ENCODE measurements around the gene ELP1. TPM values are rescaled to one million over a fixed set of nuclear protein-coding genes. Genes with fewer than 3 reads are reported as not detected.

The ELP1 gene
- total and polyA plus RNA-seq, 2 experiments from 2014 or later = 9.1 to 46.3 TPM

DNA sequence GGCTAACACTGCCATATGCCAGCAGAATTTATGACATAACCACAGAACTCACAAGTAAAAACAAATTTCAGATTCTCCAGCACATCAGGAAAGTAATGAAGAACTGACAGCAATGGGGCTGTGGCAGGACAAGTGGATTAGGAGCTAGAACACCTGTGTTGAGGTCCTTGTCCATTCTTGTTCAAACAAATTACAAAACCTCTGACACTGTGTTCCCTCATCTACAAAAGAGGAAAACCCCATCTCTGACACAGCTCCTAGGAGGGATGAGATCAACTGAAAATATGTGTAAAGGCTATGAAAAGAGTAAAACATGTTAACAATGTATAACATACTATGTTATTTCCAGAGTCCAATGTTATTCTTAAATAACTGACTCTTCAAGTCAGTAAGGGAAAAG is 23.5 kb downstream of the ELP1 start:
- H3K4me1 ChIP-seq (ENCODE audit: insufficient read depth) = no peaks in the 10 kb centered on the region
- H3K27me3 Mint-ChIP-seq (ENCODE audit: insufficient read depth, low read depth, poor library complexity) = no peaks in the 10 kb centered on the region
- ATAC-seq (no peak), DNase-seq (ENCODE audit: low spot score) (no peak)
- no peak overlapping the region for H3K4me3 ChIP-seq
- H2AFZ ChIP-seq = no peak overlapping the region
- H3K79me2 ChIP-seq (replicated peaks; ENCODE audit: insufficient read depth) = no peaks in the 10 kb centered on the region
- TF ChIP-seq JUNB (IDR thresholded peaks at IDR 0.05; ENCODE audit: unreplicated experiment) (no peak), EZH2 (IDR thresholded peaks at IDR 0.05; ENCODE audit: low read depth, unreplicated experiment) (no peak), ZNF331 (CRISPR knock-in tag; IDR thresholded peaks at IDR 0.05; ENCODE audit: low read depth) (no peak), NANOG (IDR thresholded peaks at IDR 0.05; ENCODE audit: borderline replicate concordance) (no peak), EZH2phosphoT487 (IDR thresholded peaks at IDR 0.05; ENCODE audit: unreplicated experiment) (no peak), CREB1 (CRISPR knock-in tag; IDR thresholded peaks at IDR 0.05; ENCODE audit: low read depth) (no peak)
- TF ChIP-seq, protein P1, sequence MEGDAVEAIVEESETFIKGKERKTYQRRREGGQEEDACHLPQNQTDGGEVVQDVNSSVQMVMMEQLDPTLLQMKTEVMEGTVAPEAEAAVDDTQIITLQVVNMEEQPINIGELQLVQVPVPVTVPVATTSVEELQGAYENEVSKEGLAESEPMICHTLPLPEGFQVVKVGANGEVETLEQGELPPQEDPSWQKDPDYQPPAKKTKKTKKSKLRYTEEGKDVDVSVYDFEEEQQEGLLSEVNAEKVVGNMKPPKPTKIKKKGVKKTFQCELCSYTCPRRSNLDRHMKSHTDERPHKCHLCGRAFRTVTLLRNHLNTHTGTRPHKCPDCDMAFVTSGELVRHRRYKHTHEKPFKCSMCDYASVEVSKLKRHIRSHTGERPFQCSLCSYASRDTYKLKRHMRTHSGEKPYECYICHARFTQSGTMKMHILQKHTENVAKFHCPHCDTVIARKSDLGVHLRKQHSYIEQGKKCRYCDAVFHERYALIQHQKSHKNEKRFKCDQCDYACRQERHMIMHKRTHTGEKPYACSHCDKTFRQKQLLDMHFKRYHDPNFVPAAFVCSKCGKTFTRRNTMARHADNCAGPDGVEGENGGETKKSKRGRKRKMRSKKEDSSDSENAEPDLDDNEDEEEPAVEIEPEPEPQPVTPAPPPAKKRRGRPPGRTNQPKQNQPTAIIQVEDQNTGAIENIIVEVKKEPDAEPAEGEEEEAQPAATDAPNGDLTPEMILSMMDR (conservative IDR thresholded peaks at IDR 0.05; ENCODE audit: low read depth in 2 of 2) = no peak
- TF ChIP-seq, protein P2, sequence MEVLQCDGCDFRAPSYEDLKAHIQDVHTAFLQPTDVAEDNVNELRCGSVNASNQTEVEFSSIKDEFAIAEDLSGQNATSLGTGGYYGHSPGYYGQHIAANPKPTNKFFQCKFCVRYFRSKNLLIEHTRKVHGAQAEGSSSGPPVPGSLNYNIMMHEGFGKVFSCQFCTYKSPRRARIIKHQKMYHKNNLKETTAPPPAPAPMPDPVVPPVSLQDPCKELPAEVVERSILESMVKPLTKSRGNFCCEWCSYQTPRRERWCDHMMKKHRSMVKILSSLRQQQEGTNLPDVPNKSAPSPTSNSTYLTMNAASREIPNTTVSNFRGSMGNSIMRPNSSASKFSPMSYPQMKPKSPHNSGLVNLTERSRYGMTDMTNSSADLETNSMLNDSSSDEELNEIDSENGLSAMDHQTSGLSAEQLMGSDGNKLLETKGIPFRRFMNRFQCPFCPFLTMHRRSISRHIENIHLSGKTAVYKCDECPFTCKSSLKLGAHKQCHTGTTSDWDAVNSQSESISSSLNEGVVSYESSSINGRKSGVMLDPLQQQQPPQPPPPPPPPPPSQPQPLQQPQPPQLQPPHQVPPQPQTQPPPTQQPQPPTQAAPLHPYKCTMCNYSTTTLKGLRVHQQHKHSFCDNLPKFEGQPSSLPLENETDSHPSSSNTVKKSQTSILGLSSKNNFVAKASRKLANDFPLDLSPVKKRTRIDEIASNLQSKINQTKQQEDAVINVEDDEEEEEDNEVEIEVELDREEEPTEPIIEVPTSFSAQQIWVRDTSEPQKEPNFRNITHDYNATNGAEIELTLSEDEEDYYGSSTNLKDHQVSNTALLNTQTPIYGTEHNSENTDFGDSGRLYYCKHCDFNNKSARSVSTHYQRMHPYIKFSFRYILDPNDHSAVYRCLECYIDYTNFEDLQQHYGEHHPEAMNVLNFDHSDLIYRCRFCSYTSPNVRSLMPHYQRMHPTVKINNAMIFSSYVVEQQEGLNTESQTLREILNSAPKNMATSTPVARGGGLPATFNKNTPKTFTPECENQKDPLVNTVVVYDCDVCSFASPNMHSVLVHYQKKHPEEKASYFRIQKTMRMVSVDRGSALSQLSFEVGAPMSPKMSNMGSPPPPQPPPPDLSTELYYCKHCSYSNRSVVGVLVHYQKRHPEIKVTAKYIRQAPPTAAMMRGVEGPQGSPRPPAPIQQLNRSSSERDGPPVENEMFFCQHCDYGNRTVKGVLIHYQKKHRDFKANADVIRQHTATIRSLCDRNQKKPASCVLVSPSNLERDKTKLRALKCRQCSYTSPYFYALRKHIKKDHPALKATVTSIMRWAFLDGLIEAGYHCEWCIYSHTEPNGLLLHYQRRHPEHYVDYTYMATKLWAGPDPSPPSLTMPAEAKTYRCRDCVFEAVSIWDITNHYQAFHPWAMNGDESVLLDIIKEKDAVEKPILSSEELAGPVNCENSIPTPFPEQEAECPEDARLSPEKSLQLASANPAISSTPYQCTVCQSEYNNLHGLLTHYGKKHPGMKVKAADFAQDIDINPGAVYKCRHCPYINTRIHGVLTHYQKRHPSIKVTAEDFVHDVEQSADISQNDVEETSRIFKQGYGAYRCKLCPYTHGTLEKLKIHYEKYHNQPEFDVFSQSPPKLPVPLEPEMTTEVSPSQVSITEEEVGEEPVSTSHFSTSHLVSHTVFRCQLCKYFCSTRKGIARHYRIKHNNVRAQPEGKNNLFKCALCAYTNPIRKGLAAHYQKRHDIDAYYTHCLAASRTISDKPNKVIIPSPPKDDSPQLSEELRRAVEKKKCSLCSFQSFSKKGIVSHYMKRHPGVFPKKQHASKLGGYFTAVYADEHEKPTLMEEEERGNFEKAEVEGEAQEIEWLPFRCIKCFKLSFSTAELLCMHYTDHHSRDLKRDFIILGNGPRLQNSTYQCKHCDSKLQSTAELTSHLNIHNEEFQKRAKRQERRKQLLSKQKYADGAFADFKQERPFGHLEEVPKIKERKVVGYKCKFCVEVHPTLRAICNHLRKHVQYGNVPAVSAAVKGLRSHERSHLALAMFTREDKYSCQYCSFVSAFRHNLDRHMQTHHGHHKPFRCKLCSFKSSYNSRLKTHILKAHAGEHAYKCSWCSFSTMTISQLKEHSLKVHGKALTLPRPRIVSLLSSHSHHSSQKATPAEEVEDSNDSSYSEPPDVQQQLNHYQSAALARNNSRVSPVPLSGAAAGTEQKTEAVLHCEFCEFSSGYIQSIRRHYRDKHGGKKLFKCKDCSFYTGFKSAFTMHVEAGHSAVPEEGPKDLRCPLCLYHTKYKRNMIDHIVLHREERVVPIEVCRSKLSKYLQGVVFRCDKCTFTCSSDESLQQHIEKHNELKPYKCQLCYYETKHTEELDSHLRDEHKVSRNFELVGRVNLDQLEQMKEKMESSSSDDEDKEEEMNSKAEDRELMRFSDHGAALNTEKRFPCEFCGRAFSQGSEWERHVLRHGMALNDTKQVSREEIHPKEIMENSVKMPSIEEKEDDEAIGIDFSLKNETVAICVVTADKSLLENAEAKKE (CRISPR knock-in tag; IDR thresholded peaks at IDR 0.05) = no peak
- no peak overlapping the region for H3K4me2 ChIP-seq
- no peaks in the 10 kb centered on the region for H3K4me1 Mint-ChIP-seq
- H4K20me1 ChIP-seq (replicated peaks; ENCODE audit: insufficient read depth) = no peaks in the 10 kb centered on the region
- H3K36me3 Mint-ChIP-seq (ENCODE audit: low read depth) = peaks cover 45% of the 10 kb centered on the region
- H3K9me3 Mint-ChIP-seq = no peaks in the 10 kb centered on the region
- H3K27me3 ChIP-seq (ENCODE audit: insufficient read depth) = no peaks in the 10 kb centered on the region
- H3F3A ChIP-seq (replicated peaks; ENCODE audit: low read depth) = no peaks in the 10 kb centered on the region
- no peak overlapping the region for H3K4me3 Mint-ChIP-seq
- H3K27ac Mint-ChIP-seq = no peak overlapping the region
- H3K36me3 ChIP-seq (ENCODE audit: insufficient read depth) = peaks cover 20% of the 10 kb centered on the region
- no peaks in the 10 kb centered on the region for H3K9me2 ChIP-seq (ENCODE audit: insufficient read depth)
- H3K27ac ChIP-seq (ENCODE audit: low read depth) = no peak overlapping the region

Data from GM23338 (cell line).